Thyroid gland (tissue), 4 donors: ENCODE data around the gene GLIPR1L1.

Experiments
- CTCF ChIP-seq, 6 experiments: fragments of 200-600 bp in 3 of 6; fragments of 450-650 bp in 3 of 6; sonication (generic) in 3 of 6; IDR thresholded peaks; one replicate each; pipeline ENCODE4 v1.5.1; 2016 to 2019; ENCODE audit warnings: antibody characterized with exemption in 6 of 6, mild to moderate bottlenecking in 2 of 6, inconsistent platforms in 1 of 6, moderate library complexity in 1 of 6
- POLR2A ChIP-seq, 2 donors: fragments of 450-650 bp; IDR thresholded peaks; one replicate each; pipeline ENCODE4 v1.6.1; 2017; ENCODE audit warnings: antibody characterized with exemption in 2 of 2, mild to moderate bottlenecking in 2 of 2, moderate library complexity in 1 of 2

- no peak for TF ChIP-seq CTCF (IDR thresholded peaks at IDR 0.05)
- no peak for TF ChIP-seq POLR2A (IDR thresholded peaks at IDR 0.05)
These were observed 31.7 kb upstream of the GLIPR1L1 start for GRCh38 chr12:75302781-75303180.
